Ishikawa (cell line): ENCODE measurements around the gene NFKB1.

ENCODE experiments used
- CEBPB ChIP-seq: IDR thresholded peaks from 2 replicates; pipeline ENCODE4 v1.6.1; 2012
- CREB1 ChIP-seq: IDR thresholded peaks from 2 replicates; pipeline ENCODE4 v1.6.1; 2012; ENCODE audit warnings: low read depth
- EGR1 ChIP-seq: IDR thresholded peaks from 2 replicates; pipeline ENCODE4 v1.6.1; 2012
- EP300 ChIP-seq: IDR thresholded peaks from 2 replicates; pipeline ENCODE4 v1.6.1; 2012; ENCODE audit warnings: borderline replicate concordance
- FOXM1 ChIP-seq: IDR thresholded peaks from 2 replicates; pipeline ENCODE4 v1.6.1; 2012; ENCODE audit warnings: low read depth, borderline replicate concordance
- NFIC ChIP-seq: IDR thresholded peaks from 2 replicates; pipeline ENCODE4 v1.6.1; 2012
- RAD21 ChIP-seq: IDR thresholded peaks from 2 replicates; pipeline ENCODE4 v1.6.1; 2012; ENCODE audit warnings: low read depth
- TAF1 ChIP-seq: IDR thresholded peaks from 2 replicates; pipeline ENCODE4 v1.6.1; 2012; ENCODE audit warnings: low read depth, mild to moderate bottlenecking
- TCF12 ChIP-seq: IDR thresholded peaks from 2 replicates; pipeline ENCODE4 v1.6.1; 2012; ENCODE audit warnings: low read depth
- TEAD4 ChIP-seq: IDR thresholded peaks from 2 replicates; pipeline ENCODE4 v1.6.1; 2012
- YY1 ChIP-seq: IDR thresholded peaks from 2 replicates; pipeline ENCODE4 v1.6.1; 2012; ENCODE audit warnings: low read depth
- ZBTB7A ChIP-seq: IDR thresholded peaks from 2 replicates; pipeline ENCODE4 v1.6.1; 2012; ENCODE audit warnings: low read depth
- TF ChIP-seq, protein P1 (sequence below): IDR thresholded peaks from 2 replicates; pipeline ENCODE4 v1.6.1; 2012; ENCODE audit warnings: low read depth, mild to moderate bottlenecking
- TF ChIP-seq, protein P2 (sequence below): IDR thresholded peaks from 2 replicates; pipeline ENCODE4 v1.6.1; 2012
- TF ChIP-seq, protein P3 (sequence below): IDR thresholded peaks from 2 replicates; pipeline ENCODE4 v1.6.1; 2012

The NFKB1 gene

DNA sequence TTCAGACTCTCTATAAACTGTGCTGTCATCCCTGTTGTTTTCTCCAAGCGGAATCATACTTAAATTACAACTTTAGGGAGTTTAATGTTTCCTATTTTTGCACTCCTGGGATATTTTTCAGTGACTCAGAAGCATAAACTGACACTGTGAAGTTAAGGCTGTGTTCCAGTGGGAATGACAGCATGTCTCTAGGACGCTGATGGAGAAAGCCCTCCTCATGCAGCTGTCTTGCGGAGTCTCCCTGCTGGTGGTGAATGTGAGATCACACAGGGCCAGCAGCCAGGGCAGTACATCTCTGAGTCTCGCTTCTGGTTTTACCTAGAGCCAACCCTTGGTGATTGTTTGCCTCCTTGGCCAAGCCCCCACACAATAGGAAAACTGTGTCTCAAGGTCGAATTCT, 53.3 kb downstream of the NFKB1 start:
- TF ChIP-seq EP300 (no peak), TAF1 (no peak), YY1 (no peak), TEAD4 (no peak), CREB1 (no peak), NFIC (no peak), ZBTB7A (no peak), CEBPB (no peak), RAD21 (no peak), TCF12 (no peak), FOXM1 (no peak), EGR1 (no peak)
- TF ChIP-seq, protein P1, sequence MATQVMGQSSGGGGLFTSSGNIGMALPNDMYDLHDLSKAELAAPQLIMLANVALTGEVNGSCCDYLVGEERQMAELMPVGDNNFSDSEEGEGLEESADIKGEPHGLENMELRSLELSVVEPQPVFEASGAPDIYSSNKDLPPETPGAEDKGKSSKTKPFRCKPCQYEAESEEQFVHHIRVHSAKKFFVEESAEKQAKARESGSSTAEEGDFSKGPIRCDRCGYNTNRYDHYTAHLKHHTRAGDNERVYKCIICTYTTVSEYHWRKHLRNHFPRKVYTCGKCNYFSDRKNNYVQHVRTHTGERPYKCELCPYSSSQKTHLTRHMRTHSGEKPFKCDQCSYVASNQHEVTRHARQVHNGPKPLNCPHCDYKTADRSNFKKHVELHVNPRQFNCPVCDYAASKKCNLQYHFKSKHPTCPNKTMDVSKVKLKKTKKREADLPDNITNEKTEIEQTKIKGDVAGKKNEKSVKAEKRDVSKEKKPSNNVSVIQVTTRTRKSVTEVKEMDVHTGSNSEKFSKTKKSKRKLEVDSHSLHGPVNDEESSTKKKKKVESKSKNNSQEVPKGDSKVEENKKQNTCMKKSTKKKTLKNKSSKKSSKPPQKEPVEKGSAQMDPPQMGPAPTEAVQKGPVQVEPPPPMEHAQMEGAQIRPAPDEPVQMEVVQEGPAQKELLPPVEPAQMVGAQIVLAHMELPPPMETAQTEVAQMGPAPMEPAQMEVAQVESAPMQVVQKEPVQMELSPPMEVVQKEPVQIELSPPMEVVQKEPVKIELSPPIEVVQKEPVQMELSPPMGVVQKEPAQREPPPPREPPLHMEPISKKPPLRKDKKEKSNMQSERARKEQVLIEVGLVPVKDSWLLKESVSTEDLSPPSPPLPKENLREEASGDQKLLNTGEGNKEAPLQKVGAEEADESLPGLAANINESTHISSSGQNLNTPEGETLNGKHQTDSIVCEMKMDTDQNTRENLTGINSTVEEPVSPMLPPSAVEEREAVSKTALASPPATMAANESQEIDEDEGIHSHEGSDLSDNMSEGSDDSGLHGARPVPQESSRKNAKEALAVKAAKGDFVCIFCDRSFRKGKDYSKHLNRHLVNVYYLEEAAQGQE: no peak
- TF ChIP-seq, protein P2, sequence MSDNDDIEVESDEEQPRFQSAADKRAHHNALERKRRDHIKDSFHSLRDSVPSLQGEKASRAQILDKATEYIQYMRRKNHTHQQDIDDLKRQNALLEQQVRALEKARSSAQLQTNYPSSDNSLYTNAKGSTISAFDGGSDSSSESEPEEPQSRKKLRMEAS: no peak
- TF ChIP-seq, protein P3, sequence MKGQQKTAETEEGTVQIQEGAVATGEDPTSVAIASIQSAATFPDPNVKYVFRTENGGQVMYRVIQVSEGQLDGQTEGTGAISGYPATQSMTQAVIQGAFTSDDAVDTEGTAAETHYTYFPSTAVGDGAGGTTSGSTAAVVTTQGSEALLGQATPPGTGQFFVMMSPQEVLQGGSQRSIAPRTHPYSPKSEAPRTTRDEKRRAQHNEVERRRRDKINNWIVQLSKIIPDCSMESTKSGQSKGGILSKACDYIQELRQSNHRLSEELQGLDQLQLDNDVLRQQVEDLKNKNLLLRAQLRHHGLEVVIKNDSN: no peak

DNA sequence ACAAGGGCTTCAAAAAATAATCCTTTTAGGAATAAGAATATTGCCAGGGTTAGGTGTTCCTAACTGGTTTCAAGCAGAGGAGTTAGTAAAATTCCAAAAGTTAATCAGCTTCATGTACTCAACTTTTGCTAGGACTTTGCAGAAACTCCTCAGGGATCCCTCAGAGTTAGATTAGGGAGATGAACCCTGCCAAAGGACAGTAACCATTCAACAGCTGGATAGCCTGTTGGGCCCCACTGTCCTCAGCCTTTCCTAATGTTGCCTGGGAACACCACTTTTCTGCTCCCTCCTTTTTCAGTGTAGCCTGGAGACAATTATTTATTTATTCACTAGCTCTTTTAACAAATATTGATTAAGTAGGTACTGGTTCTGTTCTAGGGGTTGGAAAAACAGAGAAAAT, 53.8 kb downstream of the NFKB1 start:
- TF ChIP-seq TCF12: no peak
- TF ChIP-seq ZBTB7A: no peak
- no peak for TF ChIP-seq CEBPB
- TF ChIP-seq EP300: no peak
- TF ChIP-seq CREB1: no peak
- TF ChIP-seq YY1: no peak
- no peak for TF ChIP-seq RAD21
- TF ChIP-seq, protein P1: no peak
- TF ChIP-seq, protein P2: no peak
- TF ChIP-seq NFIC: no peak
- TF ChIP-seq FOXM1: no peak
- TF ChIP-seq EGR1: no peak
- no peak for TF ChIP-seq TEAD4
- no peak for TF ChIP-seq TAF1
- TF ChIP-seq, protein P3: no peak

DNA sequence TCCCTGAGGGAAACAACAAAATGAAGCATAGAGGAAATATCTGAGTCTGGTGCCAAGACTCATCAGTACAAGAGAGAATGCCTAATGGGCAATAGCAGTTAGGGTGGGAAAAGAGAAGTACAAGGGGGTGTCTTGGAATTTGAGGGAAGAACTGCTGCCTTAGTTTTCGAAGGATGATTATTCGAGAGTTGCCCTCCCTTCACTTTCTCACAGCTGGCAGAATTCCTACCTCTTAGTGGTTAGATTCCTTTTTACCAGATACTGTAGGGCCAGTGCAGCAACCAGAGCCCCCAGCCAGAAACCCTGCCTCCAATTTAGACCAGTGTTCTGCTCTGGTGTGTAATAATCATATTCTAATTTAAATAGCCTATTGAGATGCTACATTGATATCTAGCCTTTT, 56.5 kb downstream of the NFKB1 start:
- TF ChIP-seq FOXM1: no peak

DNA sequence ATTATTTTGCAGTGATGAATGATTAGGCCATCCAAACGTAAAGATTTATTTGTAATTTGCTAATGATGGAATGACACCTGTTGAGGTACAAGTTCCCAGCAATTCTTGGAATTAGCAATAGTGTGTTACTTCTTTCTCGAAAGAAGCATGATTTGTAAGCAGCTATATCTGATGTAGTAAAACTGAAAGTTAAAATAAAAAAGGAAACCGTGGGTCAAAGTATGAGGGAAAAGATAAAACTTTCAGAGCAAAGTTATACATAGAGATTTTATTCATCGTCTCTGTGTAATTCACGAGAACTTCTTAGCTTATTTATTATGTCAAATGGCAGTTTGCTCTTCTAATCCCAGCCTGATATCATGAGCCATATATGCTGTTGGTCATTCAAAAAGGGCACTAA, 59.0 kb downstream of the NFKB1 start:
- TF ChIP-seq, protein P1: no peak
- TF ChIP-seq TCF12: no peak
- TF ChIP-seq FOXM1: no peak
- TF ChIP-seq EGR1: no peak
- no peak for TF ChIP-seq CEBPB
- no peak for TF ChIP-seq RAD21
- TF ChIP-seq, protein P3: no peak
- no peak for TF ChIP-seq EP300
- no peak for TF ChIP-seq CREB1
- TF ChIP-seq TEAD4: no peak
- no peak for TF ChIP-seq YY1
- TF ChIP-seq NFIC: no peak
- no peak for TF ChIP-seq TAF1
